Left renal pelvis (tissue), 4 donors: ENCODE results near the gene FBXW8. TPM values are rescaled to one million over a fixed set of nuclear protein-coding genes. Genes with fewer than 3 reads are reported as not detected.

Experiments used
- DNase-seq, 4 donors: peaks; one replicate each; pipeline ENCODE4 v3.0.0-alpha.2; 2013; ENCODE audit warnings: low read depth in 4 of 4, low spot score in 3 of 4
- polyA plus RNA-seq, 4 donors: library from polyadenylated mRNA; unstranded; fragments of 120-200 nt; gene quantifications; one replicate each; pipeline ENCODE4 v1.2.1, GENCODE V29; 2013; ENCODE audit not compliant: insufficient read length in 4 of 4

FBXW8 gene, protein sequence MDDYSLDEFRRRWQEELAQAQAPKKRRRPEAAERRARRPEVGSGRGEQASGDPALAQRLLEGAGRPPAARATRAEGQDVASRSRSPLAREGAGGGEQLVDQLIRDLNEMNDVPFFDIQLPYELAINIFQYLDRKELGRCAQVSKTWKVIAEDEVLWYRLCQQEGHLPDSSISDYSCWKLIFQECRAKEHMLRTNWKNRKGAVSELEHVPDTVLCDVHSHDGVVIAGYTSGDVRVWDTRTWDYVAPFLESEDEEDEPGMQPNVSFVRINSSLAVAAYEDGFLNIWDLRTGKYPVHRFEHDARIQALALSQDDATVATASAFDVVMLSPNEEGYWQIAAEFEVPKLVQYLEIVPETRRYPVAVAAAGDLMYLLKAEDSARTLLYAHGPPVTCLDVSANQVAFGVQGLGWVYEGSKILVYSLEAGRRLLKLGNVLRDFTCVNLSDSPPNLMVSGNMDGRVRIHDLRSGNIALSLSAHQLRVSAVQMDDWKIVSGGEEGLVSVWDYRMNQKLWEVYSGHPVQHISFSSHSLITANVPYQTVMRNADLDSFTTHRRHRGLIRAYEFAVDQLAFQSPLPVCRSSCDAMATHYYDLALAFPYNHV
- 10 to 100 TPM; 22.7 to 25.5 (median 23.8) TPM for polyA plus RNA-seq

DNA sequence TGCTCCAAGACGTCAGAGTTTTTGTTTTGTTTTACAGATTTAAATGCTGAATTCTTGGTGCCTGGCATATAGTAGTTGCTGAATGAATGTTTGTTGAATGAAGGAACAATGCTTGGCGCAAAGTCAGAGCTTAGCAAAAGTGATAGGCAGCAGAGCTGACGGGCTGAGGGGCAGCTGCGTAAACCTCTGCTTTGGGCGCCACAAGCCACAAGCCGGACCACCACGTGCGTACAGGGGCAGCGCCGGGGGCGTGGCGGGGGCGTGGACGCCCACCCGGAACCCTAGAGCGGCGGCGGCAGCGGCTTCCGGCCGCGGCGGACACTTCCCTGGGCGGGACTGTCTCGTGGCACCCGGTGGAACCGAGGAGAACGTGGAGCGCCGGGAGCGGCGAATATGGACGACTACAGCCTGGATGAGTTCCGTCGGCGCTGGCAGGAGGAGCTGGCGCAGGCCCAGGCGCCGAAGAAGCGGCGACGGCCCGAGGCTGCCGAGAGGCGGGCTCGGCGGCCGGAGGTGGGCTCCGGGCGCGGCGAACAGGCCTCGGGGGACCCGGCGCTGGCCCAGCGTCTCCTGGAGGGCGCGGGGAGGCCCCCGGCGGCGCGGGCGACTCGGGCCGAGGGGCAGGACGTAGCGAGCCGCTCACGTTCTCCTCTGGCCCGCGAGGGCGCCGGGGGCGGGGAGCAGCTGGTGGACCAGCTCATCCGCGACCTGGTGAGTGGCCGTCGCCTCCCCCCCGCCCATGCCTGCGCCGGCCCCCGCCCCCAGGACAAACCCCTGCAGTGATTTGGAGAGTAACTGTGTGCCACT lies at the start of gene FBXW8:
FBXW8 (plus strand) TSS at position 306 of the 807 bp plus-strand sequence; CDS start at position 394, 88 bp downstream.
- DNase-seq = peak; percentile 37 to 51 (median 40)

DNA sequence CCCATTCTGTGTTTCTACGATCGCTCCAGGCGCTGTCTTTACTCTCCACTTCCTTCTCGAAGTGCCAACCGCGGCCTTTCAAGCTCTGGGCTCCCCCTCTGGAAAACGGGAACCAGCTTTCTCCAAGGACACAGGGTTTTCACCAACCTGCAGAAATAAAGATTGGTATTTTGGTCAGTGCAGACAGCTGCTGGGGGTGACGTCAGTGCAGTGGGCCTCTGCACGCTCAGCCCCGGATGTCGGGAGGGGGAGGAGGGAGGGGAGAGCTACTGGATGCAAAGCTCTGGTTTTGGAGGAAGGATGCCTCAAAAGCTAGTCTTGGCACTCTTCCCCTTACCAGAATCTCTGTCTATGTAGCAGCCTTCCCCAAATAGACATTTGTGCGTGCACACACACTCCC lies 49.4 kb upstream of the FBXW8 start:
- DNase-seq = no peak

DNA sequence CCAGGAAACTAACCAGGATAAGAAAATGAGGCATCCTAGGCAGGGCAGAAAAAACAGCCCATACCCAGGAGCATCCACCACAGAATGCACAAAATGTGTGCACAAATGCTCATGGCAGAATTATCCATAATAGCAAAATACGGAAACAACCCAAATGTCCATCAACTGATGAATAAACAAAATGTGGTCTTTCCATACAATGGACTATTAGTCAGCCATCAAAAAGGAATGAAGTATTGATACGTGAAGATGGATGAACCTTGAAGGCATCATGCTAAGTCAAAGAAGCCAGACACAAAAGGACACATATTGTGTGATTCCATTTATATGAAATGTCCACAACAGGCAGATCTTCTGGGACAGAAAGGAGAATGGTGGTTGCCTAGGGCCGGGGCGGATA lies 48.6 kb upstream of the FBXW8 start:
- no peak for DNase-seq

DNA sequence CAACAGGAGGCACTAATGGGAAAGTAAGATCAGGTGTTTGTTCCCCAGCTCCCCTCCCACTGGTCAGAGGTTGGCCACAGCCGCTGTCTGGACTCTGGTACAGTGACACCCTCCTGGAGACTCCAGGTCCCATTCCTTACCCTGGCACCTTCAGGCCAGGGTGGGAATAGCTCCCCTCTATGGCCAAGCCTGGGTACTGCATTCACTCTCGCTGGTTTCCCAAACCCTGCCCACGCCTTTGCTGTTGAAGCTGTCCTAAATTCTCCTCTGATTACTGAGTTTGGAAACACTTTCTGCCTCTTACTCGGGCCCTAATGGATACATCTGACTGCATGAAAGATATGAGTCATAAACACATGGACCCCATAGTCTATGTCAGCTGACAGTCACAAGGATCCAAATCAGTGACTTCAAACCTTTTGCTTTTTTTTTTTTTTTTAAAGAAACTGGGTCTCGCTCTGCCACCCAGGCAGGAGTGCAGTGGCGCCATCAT lies 47.4 kb upstream of the FBXW8 start:
- no peak for DNase-seq

DNA sequence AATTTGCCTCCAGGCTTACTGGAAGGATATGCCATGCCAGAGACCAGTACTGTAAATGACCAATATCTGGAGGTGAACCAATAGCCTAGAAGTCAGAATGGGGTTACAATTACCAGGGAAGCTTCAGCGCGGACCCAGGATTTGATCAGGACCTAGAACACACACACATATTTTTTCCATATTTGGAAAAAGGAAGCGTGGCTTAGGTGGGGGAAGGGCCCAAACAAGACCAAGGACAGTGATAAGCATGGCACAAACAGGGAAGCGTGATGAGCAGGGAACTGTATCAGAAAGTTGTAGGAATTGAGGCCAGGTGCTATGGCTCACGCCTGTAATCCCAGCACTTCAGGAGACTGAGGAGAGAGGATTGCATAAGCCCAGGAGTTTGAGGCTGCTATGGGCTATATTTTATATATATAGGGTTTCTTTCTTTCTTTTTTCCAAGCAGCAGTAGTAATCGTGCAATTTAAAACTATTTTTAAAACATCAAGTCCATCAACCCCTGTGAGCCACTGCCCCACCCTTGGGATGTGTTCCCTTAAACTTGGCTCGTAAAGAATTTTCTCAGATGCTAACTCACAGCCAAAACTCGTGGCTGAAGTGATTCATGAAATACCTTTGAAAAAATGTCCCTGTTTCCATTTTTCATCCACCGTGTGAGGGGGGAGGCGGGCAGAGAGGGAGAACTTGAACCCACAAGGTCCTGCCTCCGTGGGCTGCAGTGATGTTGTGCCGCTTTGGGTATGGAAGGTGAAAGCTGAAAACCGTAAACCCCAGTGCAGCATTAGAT lies 46.2 kb upstream of the FBXW8 start:
- DNase-seq = no peak

DNA sequence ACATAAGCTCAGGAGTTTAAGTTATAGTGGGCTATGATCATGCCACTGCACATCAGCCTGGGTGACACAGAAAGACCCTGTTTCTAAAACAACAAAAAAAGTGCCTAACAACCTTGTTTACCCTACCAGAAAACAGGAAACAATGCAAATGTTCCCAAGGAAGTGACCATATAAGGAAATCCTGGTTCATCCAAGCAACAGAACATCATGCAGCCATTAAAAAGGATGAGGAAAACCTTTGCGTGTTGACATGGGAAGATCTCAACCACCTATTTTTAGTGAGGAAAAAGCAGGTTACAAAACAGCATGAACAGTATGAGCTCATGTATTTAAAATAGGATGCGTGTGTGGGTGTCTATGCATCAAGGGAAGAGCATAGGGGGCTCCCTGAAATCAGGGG lies 43.2 kb upstream of the FBXW8 start:
- DNase-seq = no peak

DNA sequence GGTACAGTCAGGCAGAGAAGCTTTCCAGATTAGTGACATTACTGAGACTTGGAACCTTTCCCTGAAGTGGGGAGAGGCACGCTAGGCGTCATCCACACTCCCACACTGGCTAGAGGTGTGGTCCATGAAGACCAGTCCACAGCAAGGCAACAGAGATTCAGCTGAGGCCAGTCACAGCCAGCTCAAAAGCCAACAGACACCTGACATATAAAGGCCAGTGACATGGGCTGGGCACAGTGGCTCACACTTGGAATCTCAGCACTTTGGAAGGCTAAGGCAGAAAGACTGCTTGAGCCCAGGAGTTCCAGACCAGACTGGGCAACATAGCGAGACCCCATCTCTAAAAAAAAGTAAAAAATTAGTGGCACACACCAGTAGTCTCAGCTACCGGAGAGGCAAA lies 40.4 kb upstream of the FBXW8 start:
- DNase-seq = no peak

DNA sequence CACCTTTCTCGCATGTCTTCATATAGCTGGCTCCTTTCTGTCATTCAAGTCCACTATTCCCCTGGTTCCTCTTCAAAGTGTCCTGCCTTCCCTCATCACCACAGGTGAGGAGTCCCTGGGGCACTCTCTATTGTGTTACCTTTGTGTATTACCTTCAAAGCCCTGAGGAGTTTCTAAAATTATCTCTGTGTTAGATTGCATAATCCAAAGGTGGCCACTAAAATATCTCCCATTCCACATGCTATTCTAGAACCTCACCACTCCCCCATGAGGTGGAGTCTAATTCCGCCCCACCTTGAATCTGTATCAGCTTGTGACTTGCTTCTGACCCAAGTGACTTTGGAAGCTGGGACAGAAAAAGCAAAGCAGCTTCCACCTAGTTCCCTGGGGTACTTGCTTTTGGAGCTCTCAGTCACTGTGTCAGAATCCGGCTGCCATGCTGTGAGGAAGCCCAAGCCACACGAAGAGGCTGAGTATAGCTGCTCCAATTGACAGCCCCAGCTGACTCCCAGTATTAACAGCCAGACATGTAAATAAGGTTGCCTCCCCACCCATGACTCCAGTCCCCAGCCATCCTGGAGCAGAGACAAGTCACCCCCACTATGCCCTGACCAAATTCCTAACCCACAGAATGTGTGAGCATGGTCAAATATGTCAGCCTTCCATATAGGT lies 36.3 kb upstream of the FBXW8 start:
- DNase-seq = no peak

DNA sequence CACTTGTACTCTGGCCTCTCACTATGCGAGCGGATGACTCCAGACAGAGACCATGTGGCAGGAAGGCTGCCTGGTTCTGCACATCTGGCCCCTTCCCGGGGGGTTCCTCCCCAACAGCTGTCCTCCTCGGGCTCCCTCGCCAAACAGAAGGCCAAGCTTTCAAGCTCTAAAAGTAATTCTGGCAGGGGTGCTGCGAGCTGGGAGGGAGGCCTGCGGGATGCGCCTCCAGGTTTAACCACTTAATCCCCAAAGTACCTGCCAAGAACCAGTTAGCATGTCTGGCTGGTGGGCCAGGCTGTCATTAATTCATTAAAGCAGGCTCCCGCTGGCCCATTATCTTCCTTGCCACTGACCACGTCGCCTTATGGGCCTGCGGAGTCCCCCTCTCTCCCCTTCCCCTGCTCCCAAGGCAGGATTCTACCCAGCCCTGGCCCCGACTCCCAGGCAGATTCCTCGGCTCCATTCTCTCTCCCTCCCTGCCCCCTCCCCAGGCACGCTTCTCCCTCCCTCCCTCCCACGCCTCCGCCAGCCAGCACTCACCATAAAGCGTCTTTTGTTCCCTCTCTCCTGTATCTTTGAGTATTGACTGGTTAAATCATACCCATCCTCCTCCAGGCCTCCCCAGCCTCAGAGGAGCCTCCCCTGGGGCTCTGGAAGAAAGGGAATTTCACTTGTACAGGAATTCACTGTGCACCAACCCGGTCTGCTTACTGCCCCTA lies 34.4 kb upstream of the FBXW8 start:
- DNase-seq = no peak

DNA sequence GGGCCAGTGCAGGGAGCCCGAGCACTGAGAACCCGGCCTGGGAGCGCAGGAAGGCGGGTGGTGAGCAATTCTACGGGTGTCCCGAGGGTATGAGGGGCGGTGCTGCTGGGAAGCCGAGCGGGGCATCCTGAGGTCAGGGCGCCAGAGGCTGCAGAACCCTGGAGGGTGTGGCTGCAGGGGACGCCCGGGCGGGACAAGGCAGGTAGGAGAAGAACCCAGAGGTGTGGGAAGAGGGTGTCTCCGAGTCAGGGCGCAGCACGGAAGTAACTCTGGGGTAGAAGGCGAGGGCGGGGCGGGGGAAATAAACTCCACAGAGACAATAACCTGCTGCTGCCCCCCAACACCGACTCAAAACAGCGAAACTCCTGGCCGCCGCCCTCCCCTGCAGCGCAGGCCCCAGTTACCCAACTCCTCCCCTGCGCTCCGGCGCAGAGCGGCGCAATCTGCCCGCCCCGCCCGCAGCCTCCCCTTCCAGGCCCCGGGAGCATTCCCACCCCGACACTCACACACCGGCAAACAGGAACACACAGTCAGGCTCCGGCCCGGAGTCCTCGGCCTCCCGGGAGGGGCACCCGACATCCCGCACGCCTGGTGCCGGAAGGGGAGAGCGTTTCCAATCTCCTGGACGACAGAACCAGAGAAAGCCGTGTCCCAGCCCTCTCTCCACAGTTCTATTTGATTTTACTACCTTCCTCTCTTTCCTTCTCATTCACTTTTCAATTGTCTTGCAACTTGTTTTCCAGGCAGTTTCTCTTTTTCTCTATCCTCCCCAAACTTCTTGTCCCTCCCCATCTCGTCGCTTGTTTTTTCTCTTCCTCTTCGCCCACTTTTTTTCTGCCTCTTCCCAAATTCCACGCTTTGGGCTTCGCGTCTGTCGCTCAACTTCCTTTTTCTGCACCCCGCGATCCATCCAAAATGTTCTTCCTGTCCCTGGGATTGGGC lies 31.9 kb upstream of the FBXW8 start:
- DNase-seq = no peak

DNA sequence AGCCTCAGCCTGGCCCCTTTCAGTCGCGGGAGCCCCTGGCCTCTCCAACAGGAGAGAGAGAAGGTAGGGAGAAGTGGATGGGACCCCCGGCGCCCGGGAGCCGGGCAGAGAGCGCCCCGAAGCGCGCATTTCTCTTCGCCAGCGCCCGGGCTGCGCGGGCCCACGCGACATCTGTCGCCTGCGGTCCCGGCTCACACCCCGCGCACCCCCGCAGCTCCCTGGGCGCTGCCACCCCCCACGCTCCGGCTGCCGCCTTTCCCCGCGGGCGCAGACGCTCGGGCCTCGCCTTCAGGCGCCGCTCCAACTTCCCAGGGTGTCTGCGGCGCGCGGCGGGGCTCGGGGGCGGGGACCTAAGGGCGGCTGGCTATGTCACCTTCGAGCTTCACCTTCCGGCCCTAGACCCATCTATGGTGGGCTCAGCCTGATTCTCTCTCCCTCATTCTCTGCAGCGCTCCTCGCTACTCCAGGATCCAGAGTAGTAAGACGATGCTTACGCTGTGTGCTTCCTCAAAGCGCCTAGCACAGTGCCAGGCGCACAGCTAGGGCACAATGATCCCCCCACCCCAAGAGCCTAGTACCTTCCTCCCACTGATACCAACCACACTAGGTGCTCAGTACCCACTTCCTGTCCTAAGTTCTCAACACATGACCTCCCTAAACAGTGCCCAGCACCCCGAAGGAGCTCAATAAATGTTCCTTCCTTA lies 31.1 kb upstream of the FBXW8 start:
- DNase-seq = no peak

DNA sequence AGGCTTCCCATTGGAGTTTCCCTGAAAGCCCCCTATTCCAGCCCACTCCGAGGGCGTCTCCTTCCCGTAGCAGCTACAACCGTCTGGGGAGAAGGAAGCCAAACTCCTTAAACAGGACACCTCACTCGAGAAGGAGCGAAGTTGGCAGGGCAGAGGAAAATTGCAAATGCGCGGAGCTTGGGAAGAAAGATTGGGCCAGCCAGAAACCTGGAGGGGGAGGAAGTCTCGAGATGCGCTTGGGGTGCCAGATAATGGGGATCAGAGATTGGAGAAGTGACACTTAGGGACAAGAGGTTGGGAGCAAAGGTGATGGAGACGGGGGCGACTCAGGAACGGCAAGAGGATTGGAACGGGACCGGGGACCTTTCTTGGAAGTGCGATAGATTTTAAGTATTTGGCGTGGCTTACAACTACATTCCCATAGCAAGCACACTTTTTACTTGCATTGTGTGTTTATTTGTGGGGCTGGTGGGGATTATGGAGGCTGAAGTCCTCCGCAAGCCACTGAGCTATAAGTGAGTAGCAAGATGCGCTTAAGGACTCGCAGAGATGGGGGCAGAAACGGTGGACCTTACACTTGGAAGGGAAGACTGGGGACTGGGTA lies 30.4 kb upstream of the FBXW8 start:
- DNase-seq = no peak

DNA sequence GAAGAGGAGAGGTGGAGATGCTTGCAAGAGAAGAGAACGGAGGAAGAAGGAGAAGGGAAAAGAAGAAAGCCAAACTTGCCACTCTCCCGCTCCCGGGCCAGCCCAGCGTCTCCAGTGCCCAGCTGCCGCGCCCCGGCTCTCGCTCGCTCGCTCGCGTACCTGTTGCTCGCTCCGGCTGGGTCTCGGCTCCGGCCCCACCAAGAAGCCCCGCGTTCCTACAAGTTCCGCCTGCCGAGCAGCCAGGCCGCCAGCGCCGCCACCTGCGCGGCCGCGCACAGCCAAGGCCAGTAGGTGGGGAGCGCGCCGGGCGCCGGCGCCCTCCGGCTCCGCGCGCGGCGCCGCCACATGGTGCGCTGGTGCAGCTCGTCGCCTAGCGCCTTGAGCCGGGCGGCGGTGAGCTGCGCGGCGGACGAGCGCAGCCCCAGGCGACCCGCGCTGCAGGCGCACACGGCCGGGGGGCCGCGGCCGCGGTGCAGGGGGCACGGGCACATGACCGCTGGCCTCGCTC lies 29.9 kb upstream of the FBXW8 start:
- DNase-seq = no peak

DNA sequence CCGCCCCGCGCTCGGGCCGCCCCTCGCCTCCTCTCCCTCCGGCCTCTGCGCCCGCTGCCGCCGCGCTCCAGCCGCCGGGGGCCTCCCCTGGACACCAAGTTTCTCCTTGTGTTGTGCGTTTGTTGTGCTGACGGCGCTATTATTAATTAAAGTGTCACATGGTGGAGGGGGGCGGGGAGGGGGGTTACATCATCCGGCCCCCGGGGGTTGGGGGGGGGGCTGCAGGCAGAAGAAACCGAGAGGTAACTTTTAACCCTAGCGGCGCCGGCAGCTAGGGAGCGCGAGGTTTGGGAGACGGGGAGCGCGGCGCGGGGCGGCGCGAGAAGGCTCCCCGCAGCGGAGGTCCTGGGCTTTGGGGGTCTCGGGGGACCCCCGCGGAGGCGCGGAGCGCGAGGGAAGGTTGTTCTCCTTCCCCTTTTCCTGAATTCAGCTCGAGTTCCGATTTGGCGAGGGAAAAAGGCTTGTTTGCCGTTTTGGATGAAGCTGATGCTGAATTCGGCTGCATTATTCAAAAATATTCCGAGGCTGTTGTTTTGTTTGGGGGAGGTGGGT lies 29.3 kb upstream of the FBXW8 start, which contains the start of gene HRK:
HRK (minus strand) TSS at position 117 of the 552 bp plus-strand sequence. CDS start 134 bp downstream, outside the sequence.
- no peak for DNase-seq

DNA sequence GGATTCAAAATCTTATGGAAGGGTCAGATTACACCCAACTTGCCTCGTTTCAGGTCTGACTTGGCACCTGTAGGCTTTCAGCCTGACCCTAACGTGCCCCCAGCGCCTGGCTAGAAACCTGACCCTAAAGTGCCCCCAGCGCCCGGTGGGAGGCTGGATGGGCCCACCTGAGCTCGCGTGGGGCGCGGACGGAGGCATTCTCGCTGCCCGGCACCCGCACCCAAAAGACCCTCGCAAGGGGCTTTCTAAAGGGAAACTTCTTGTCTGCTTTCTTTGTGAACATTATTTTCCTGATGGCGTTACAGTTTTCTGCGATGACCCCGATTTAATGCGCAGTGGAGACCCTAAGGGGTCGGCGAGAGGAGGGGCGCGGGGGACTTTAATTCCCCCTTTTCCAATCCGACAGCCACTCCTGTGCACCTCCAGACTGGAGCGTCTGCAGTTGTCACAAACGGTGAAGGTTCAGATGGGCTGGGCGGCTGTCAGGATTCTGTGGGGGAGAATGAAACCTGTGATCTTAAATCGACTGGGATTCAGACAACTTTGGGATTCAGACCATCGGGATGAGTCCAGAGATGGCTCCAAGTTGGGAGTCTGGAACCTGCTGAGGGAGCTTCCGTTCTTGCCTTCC lies 28.8 kb upstream of the FBXW8 start:
- DNase-seq = no peak

DNA sequence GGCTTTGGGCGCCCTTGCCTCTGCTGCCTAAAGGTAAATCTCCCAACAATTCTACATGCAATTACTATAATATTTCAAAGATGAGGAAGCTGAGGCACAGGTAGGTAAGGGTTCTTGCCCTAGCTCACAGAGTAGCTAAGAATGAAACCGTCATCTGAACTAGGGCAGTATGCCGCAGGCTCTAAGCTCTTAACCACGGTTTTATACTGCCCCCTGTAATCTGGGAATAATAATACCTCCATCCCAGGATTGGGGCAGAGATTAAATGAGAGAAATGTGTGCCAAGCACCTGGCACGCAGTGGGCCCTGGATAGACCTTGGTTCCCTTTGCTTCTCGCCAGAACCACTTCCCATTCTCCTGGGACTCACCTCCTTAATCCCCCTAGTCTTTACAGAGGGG lies 28.0 kb upstream of the FBXW8 start:
- DNase-seq = no peak
